Activated CD4-positive, alpha-beta T cell treated with anti-CD3 and anti-CD28 coated beads, Interleukin-2, amount 10 ng/mL, durations not matched to agents 24 days and 14 days (primary cell): ENCODE data around the gene NXN. TPM values are rescaled to one million over a fixed set of nuclear protein-coding genes. Genes with fewer than 3 reads are reported as not detected.
"Not testable (repeated sequence)": the region's sequence is repeated elsewhere in the genome, so short reads cannot be mapped to it uniquely, and the experiment has no call there.

Experiments used
- DNase-seq: peaks from one replicate; pipeline ENCODE4 v3.0.0; 2022
- H3K27ac Mint-ChIP-seq: one replicate; pipeline ENCODE4 v1.8.0; 2022; ENCODE audit warnings: mild to moderate bottlenecking, mixed read lengths
- H3K27me3 Mint-ChIP-seq: one replicate; pipeline ENCODE4 v1.8.0; 2022; ENCODE audit warnings: mixed read lengths
- H3K36me3 Mint-ChIP-seq: one replicate; pipeline ENCODE4 v1.8.0; 2022; ENCODE audit warnings: low read depth, mild to moderate bottlenecking, mixed read lengths
- H3K4me1 Mint-ChIP-seq: one replicate; pipeline ENCODE4 v1.8.0; 2021; ENCODE audit warnings: mixed read lengths
- H3K4me3 Mint-ChIP-seq: one replicate; pipeline ENCODE4 v1.8.0; 2022; ENCODE audit warnings: mild to moderate bottlenecking, moderate library complexity, mixed read lengths
- H3K9me3 Mint-ChIP-seq: one replicate; pipeline ENCODE4 v1.8.0; 2021; ENCODE audit warnings: mixed read lengths
- intact Hi-C: fragments of 100-400 bp; cut with micrococcal nuclease; formaldehyde crosslinking; loops from one replicate; pipeline ENCODE4 v1.15.1; 2023
- total RNA-seq: library from RNA; stranded (reverse); gene quantifications from 2 replicates; pipeline ENCODE4 v1.2.3, GENCODE V29; 2022

Gene NXN
- total RNA-seq, 1 donor from 2014 or later = 0.14 TPM

GRCh38 chr17:788551-788950 lies 191.0 kb downstream of the NXN start:
- no peak overlapping the region for H3K27ac Mint-ChIP-seq
- DNase-seq = no peak
- peaks cover 11% of the 10 kb centered on the region for H3K4me1 Mint-ChIP-seq
- H3K4me3 Mint-ChIP-seq = no peak overlapping the region
- peaks cover 42% of the 10 kb centered on the region for H3K36me3 Mint-ChIP-seq
- H3K27me3 Mint-ChIP-seq = no peaks in the 10 kb centered on the region
- H3K9me3 Mint-ChIP-seq = no peaks in the 10 kb centered on the region
- intact Hi-C loops = no loop called here

GRCh38 chr17:787641-788221 lies 191.8 kb downstream of the NXN start:
- intact Hi-C loops = no loop called here
- H3K27ac Mint-ChIP-seq = no peak overlapping the region
- no peaks in the 10 kb centered on the region for H3K9me3 Mint-ChIP-seq
- H3K4me3 Mint-ChIP-seq = no peak overlapping the region
- DNase-seq = no peak
- no peaks in the 10 kb centered on the region for H3K27me3 Mint-ChIP-seq
- peaks cover 17% of the 10 kb centered on the region for H3K4me1 Mint-ChIP-seq
- H3K36me3 Mint-ChIP-seq = peaks cover 47% of the 10 kb centered on the region

GRCh38 chr17:785901-786300 lies 193.7 kb downstream of the NXN start:
- H3K27ac Mint-ChIP-seq, H3K4me3 Mint-ChIP-seq, DNase-seq, H3K9me3 Mint-ChIP-seq, H3K27me3 Mint-ChIP-seq, intact Hi-C loops: not testable (repeated sequence)
- Mint-ChIP-seq H3K4me1 (peaks cover 23% of the 10 kb centered on the region), H3K36me3 (peaks cover 40% of the 10 kb centered on the region)

- Mint-ChIP-seq H3K27ac (peak overlapping the region; percentile 46), H3K27me3 (no peaks in the 10 kb centered on the region), H3K36me3 (peaks cover 37% of the 10 kb centered on the region), H3K4me3 (peak overlapping the region; percentile 65), H3K9me3 (no peaks in the 10 kb centered on the region), H3K4me1 (peaks cover 26% of the 10 kb centered on the region)
- DNase-seq = no peak
- intact Hi-C loops = loop anchor here (5.0 kb wide), 2 partner anchors 52 to 198 kb away; partner anchors contain the start of gene TLCD3A
Observed at GRCh38 chr17:784143-784542, 195.4 kb downstream of the NXN start.

GRCh38 chr17:781805-782731 lies 197.5 kb downstream of the NXN start, which contains the start of the genes GLOD4 and MRM3:
Gene GLOD4, minus strand, starts transcription at chr17:782280. Its CDS starts 25 bp downstream, at chr17:782255.
Gene MRM3, plus strand, starts transcription at chr17:782353. Its CDS starts 26 bp downstream, at chr17:782379.
- intact Hi-C loops = loop anchor here (1.0 to 5.0 kb wide), 4 partner anchors 30 to 215 kb away; partner anchors contain the start of genes GEMIN4, TIMM22 and TLCD3A
- H3K4me1 Mint-ChIP-seq = peaks cover 26% of the 10 kb centered on the region
- peaks cover 42% of the 10 kb centered on the region for H3K36me3 Mint-ChIP-seq
- peak within 1 kb of the TSS; percentile 92 for H3K27ac Mint-ChIP-seq
- H3K27me3 Mint-ChIP-seq = no peaks in the 10 kb centered on the region
- DNase-seq = peak; percentile 100
- peak within 1 kb of the TSS; percentile 96 for H3K4me3 Mint-ChIP-seq
- H3K9me3 Mint-ChIP-seq = no peaks in the 10 kb centered on the region

- Mint-ChIP-seq H3K27me3 (no peaks in the 10 kb centered on the region), H3K4me3 (no peak overlapping the region), H3K27ac (no peak overlapping the region), H3K9me3 (no peaks in the 10 kb centered on the region), H3K4me1 (peaks cover 31% of the 10 kb centered on the region), H3K36me3 (peaks cover 66% of the 10 kb centered on the region)
- no peak for DNase-seq
- intact Hi-C loops = no loop called here
Observed at GRCh38 chr17:778096-778495, 201.5 kb downstream of the NXN start.

- Mint-ChIP-seq H3K4me1 (peaks cover 23% of the 10 kb centered on the region), H3K9me3 (no peaks in the 10 kb centered on the region), H3K36me3 (peaks cover 78% of the 10 kb centered on the region), H3K27me3 (no peaks in the 10 kb centered on the region), H3K27ac (peak overlapping the region; percentile 84), H3K4me3 (peak overlapping the region; percentile 65)
- intact Hi-C loops = no loop called here
- DNase-seq = no peak
Observed at GRCh38 chr17:774313-774584, 205.3 kb downstream of the NXN start.

- Mint-ChIP-seq H3K9me3 (no peaks in the 10 kb centered on the region), H3K4me1 (peaks cover 23% of the 10 kb centered on the region), H3K27me3 (no peaks in the 10 kb centered on the region), H3K36me3 (peaks cover 79% of the 10 kb centered on the region), H3K27ac (peak overlapping the region; percentile 84), H3K4me3 (peak overlapping the region; percentile 65)
- intact Hi-C loops = no loop called here
- no peak for DNase-seq
Observed at GRCh38 chr17:773467-774312, 205.9 kb downstream of the NXN start.

- Mint-ChIP-seq H3K36me3 (peaks cover 75% of the 10 kb centered on the region), H3K9me3 (no peaks in the 10 kb centered on the region), H3K4me3 (no peak overlapping the region), H3K4me1 (peaks cover 23% of the 10 kb centered on the region), H3K27ac (no peak overlapping the region), H3K27me3 (no peaks in the 10 kb centered on the region)
- intact Hi-C loops = no loop called here
- no peak for DNase-seq
Observed at GRCh38 chr17:773016-773415, 206.6 kb downstream of the NXN start.

GRCh38 chr17:767076-767475 lies 212.5 kb downstream of the NXN start:
- Mint-ChIP-seq H3K27ac (no peak overlapping the region), H3K36me3 (peaks cover 54% of the 10 kb centered on the region), H3K27me3 (no peaks in the 10 kb centered on the region), H3K4me3 (no peak overlapping the region), H3K4me1 (no peaks in the 10 kb centered on the region), H3K9me3 (no peaks in the 10 kb centered on the region)
- intact Hi-C loops = no loop called here
- DNase-seq = no peak

GRCh38 chr17:760371-760770 lies 219.2 kb downstream of the NXN start:
- Mint-ChIP-seq H3K27me3 (no peaks in the 10 kb centered on the region), H3K27ac (no peak overlapping the region), H3K4me1 (no peaks in the 10 kb centered on the region), H3K36me3 (peaks cover 43% of the 10 kb centered on the region), H3K4me3 (no peak overlapping the region), H3K9me3 (no peaks in the 10 kb centered on the region)
- no peak for DNase-seq
- intact Hi-C loops = no loop called here

GRCh38 chr17:759964-760363 lies 219.6 kb downstream of the NXN start:
- intact Hi-C loops = no loop called here
- no peak for DNase-seq
- Mint-ChIP-seq H3K4me3 (no peak overlapping the region), H3K9me3 (no peaks in the 10 kb centered on the region), H3K4me1 (no peaks in the 10 kb centered on the region), H3K27me3 (no peaks in the 10 kb centered on the region), H3K36me3 (peaks cover 40% of the 10 kb centered on the region), H3K27ac (no peak overlapping the region)

- H3K4me3 Mint-ChIP-seq, intact Hi-C loops, H3K27me3 Mint-ChIP-seq, H3K27ac Mint-ChIP-seq, H3K9me3 Mint-ChIP-seq, DNase-seq: not testable (repeated sequence)
- peaks cover 28% of the 10 kb centered on the region for H3K36me3 Mint-ChIP-seq
- peaks cover 14% of the 10 kb centered on the region for H3K4me1 Mint-ChIP-seq
Observed at GRCh38 chr17:756010-756567, 223.5 kb downstream of the NXN start.
